SH-SY5Y (cell line): ENCODE results near the gene FKBP1A.

ENCODE experiments used
- GATA2 ChIP-seq: IDR thresholded peaks from 2 replicates; pipeline ENCODE4 v1.6.1; 2011; ENCODE audit warnings: mild to moderate bottlenecking, low read depth, low read length
- GATA3 ChIP-seq: IDR thresholded peaks from 2 replicates; pipeline ENCODE4 v1.6.1; 2011; ENCODE audit warnings: low read depth, mild to moderate bottlenecking, low read length, moderate library complexity

The FKBP1A gene

GRCh38 chr20:1396702-1397101 lies 3.8 kb upstream of the FKBP1A start:
- TF ChIP-seq GATA3 (no peak; the same call in 1 of the 2 replicates), GATA2 (peak; percentile 65)

- TF ChIP-seq GATA3 (no peak), GATA2 (no peak)
Observed at GRCh38 chr20:1396264-1396663, 3.4 kb upstream of the FKBP1A start.

- TF ChIP-seq GATA2 (no peak), GATA3 (no peak)
Observed at GRCh38 chr20:1394686-1395085, 1.8 kb upstream of the FKBP1A start.

GRCh38 chr20:1393507-1393882 lies 641 bp upstream of the FKBP1A start:
- TF ChIP-seq GATA3: no peak
- TF ChIP-seq GATA2: no peak

GRCh38 chr20:1392443-1392692 lies 486 bp downstream of the FKBP1A start:
- no peak for TF ChIP-seq GATA2
- TF ChIP-seq GATA3: no peak

GRCh38 chr20:1391640-1392442 lies 1.0 kb downstream of the FKBP1A start:
- TF ChIP-seq GATA3: no peak
- peak; percentile 20; the same call in 1 of the 2 replicates for TF ChIP-seq GATA2

GRCh38 chr20:1390581-1391403 lies 2.1 kb downstream of the FKBP1A start:
- no peak for TF ChIP-seq GATA2
- no peak for TF ChIP-seq GATA3

- no peak for TF ChIP-seq GATA2
- TF ChIP-seq GATA3: no peak
Observed at GRCh38 chr20:1389703-1390580, 2.9 kb downstream of the FKBP1A start.

GRCh38 chr20:1388741-1389483 lies 3.9 kb downstream of the FKBP1A start:
- TF ChIP-seq GATA2 (no peak), GATA3 (no peak)

- TF ChIP-seq GATA3 (no peak), GATA2 (no peak)
Observed at GRCh38 chr20:1388253-1388652, 4.6 kb downstream of the FKBP1A start.

GRCh38 chr20:1386323-1386722 lies 6.5 kb downstream of the FKBP1A start:
- TF ChIP-seq GATA2: no peak
- TF ChIP-seq GATA3: no peak

- TF ChIP-seq GATA3 (no peak), GATA2 (no peak)
Observed at GRCh38 chr20:1383623-1384404, 9.0 kb downstream of the FKBP1A start.

GRCh38 chr20:1382670-1383069 lies 10.2 kb downstream of the FKBP1A start:
- TF ChIP-seq GATA3 (no peak), GATA2 (no peak)
